ENCODE measurements around the gene CTSH. TPM values are rescaled to one million over a fixed set of nuclear protein-coding genes. Genes with fewer than 3 reads are reported as not detected.

CTSH gene
- polyA plus RNA-seq, 1 experiment, result 30.9 TPM

DNA sequence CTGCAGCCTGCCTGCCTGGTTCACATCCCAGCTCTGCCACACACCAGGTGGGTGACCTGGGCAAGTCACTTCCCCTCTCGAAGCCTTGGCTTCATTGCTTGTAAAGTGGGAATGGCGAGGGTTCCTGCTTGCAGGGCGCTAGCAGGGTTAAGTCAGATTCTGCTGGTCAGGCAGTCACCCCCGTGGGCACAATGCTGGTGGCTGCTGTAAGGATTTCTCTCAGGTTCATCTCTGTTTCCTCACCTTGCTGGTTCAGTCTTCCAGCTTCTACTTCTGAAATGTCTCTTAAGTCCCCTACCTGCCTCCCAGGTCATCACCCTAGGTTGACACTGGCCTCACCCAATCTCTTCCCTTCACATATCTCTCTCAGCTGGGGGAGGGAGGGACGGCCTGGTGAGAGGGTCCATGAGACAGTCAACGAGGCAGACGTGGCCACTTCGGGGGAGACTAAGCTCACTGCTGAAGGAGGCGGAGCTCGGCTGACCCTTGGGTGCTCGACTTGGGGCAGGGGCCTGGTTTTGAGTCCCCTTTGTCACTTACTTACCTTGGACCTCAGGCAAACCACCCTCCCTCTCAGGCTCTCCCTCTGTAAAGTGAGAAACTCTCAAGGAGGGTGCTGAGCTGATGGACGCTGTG is 11.5 kb downstream of the CTSH start:
- CTCF ChIA-PET, result interaction anchor here (1.6 kb wide), 1 partner anchor 95 kb away, joined by 3 read pairs; no protein-coding TSS in a partner anchor
- TF ChIP-seq, protein P1, sequence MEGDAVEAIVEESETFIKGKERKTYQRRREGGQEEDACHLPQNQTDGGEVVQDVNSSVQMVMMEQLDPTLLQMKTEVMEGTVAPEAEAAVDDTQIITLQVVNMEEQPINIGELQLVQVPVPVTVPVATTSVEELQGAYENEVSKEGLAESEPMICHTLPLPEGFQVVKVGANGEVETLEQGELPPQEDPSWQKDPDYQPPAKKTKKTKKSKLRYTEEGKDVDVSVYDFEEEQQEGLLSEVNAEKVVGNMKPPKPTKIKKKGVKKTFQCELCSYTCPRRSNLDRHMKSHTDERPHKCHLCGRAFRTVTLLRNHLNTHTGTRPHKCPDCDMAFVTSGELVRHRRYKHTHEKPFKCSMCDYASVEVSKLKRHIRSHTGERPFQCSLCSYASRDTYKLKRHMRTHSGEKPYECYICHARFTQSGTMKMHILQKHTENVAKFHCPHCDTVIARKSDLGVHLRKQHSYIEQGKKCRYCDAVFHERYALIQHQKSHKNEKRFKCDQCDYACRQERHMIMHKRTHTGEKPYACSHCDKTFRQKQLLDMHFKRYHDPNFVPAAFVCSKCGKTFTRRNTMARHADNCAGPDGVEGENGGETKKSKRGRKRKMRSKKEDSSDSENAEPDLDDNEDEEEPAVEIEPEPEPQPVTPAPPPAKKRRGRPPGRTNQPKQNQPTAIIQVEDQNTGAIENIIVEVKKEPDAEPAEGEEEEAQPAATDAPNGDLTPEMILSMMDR (IDR thresholded peaks at IDR 0.05; ENCODE audit: insufficient read depth, low read depth, low read length), result no peak
- POLR2A ChIA-PET, result no interaction called here
- no peak overlapping the region for H3K4me3 ChIP-seq (ENCODE audit: low read depth, low read length)
- DNase-seq (ENCODE audit: low read depth), result no peak
- no peaks in the 10 kb centered on the region for H3K36me3 ChIP-seq (ENCODE audit: control insufficient read depth, insufficient read depth, low read length)
- H3K27me3 ChIP-seq (ENCODE audit: control insufficient read depth, insufficient read depth, low read length), result peaks cover 4% of the 10 kb centered on the region; the same call in 1 of the 2 replicates

DNA sequence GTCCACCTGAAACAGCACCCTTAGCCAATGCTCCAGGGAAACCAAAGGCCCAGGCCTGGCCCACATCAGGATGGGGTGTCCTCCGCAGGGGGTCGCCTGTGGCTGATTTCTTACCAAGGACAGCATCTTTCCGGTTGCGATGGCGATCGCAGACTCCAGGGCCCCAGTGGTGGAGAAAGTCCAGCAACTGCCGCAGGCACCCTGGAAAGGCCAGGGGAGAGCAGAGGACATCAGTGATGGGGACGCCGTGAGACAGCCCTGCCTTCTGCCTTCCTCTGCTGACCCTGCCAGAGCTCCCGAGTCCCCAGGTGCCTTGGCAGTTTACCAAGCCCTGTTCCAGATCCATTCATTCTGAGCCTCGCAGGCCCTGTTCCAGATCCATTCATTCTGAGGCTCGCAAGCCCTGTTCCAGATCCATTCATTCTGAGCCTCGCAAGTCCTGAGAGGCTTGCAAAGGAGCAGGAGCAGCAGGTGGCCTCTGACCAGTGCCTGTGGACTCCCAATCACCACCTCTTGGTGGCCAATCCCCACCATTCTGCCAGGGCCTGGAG is 12.5 kb downstream of the CTSH start:
- Histone ChIP-seq H3K4me3 (ENCODE audit: low read depth, low read length) (no peak overlapping the region), H3K36me3 (ENCODE audit: control insufficient read depth, insufficient read depth, low read length) (peaks cover 3% of the 10 kb centered on the region), H3K27me3 (ENCODE audit: control insufficient read depth, insufficient read depth, low read length) (peaks cover 4% of the 10 kb centered on the region; the same call in 1 of the 2 replicates)
- TF ChIP-seq, protein P1 (IDR thresholded peaks at IDR 0.05; ENCODE audit: insufficient read depth, low read depth, low read length), result no peak
- DNase-seq (ENCODE audit: low read depth), result no peak
- POLR2A ChIA-PET, result no interaction called here
- CTCF ChIA-PET, result interaction anchor here (1.6 kb wide), 1 partner anchor 96 kb away, joined by 3 read pairs; no protein-coding TSS in a partner anchor

GRCh38 chr15:78931439-78932257 is 13.2 kb downstream of the CTSH start:
- Histone ChIP-seq H3K4me3 (ENCODE audit: low read depth, low read length) (no peak overlapping the region), H3K36me3 (ENCODE audit: control insufficient read depth, insufficient read depth, low read length) (peaks cover 6% of the 10 kb centered on the region), H3K27me3 (ENCODE audit: control insufficient read depth, insufficient read depth, low read length) (peaks cover 4% of the 10 kb centered on the region; the same call in 1 of the 2 replicates)
- CTCF ChIA-PET, result interaction anchor here (1.5 to 1.6 kb wide), 2 partner anchors 17 to 253 kb away, joined by 4 read pairs; no protein-coding TSS in a partner anchor
- DNase-seq (ENCODE audit: low read depth), result no peak
- POLR2A ChIA-PET, result no interaction called here
- TF ChIP-seq, protein P1 (IDR thresholded peaks at IDR 0.05; ENCODE audit: insufficient read depth, low read depth, low read length), result no peak

DNA sequence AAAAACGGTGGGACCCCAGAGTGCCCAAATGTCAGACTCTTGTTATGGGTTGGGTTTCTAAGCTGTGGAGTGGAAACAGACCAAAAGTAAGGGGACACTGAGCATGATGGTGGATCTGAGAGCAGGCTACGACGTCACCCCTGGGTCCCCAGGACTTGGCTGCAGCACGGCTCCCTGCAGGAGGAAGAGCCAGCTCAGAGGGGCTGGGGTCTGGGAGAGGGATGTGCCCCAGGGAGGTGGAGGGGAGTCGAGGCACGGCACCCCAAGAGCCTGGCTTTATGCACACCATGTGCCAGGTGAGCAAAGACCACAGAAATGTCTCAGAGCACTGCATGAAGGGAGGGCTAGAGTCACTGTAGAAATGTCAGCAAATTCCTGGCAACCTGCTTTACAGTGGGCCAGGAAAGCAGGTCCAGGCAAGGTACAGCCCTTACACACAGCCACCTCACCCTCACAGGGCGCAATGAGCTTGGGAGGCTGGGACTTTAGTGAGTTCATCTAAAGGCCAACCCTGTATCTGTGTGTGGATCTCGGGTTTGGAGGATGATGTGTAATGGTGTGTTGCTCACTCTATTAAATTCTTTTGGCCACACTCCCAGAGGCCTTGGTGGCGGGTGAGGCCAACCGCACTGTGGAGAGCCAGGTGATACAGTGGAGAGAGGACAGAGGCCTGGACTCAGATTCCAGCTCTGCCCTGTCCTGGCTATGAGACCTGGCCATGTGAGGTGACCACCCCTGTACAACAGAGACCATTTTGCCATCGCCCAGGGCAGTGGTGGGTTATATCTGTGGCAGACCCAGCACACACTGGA is 14.1 kb downstream of the CTSH start:
- ChIA-PET CTCF (interaction anchor here (0.6 to 1.6 kb wide), 4 partner anchors 9 to 254 kb away, joined by 3 to 4 read pairs (median 4); no protein-coding TSS in a partner anchor), POLR2A (no interaction called here)
- peak; percentile 87 for DNase-seq (ENCODE audit: low read depth)
- Histone ChIP-seq H3K36me3 (ENCODE audit: control insufficient read depth, insufficient read depth, low read length) (peaks cover 6% of the 10 kb centered on the region), H3K27me3 (ENCODE audit: control insufficient read depth, insufficient read depth, low read length) (peaks cover 4% of the 10 kb centered on the region; the same call in 1 of the 2 replicates), H3K4me3 (ENCODE audit: low read depth, low read length) (no peak overlapping the region)
- TF ChIP-seq, protein P1 (IDR thresholded peaks at IDR 0.05; ENCODE audit: insufficient read depth, low read depth, low read length), result no peak
